K562 (cell line): ENCODE results near the gene RPS6KA2. TPM values are rescaled to one million over a fixed set of nuclear protein-coding genes. Genes with fewer than 3 reads are reported as not detected.
A peak's percentile ranks its signal among the peaks of the same experiment; 100 is the strongest.

Experiments
- ATF1 ChIP-seq, 2 experiments: fragments of 450-650 bp in 1 of 2; IDR thresholded peaks; 2 replicates each; pipeline ENCODE4 v1.6.1; 2016; ENCODE audit warnings: missing compliant biosample characterization in 1 of 2, missing genetic modification characterization in 1 of 2
- ATF3 ChIP-seq, 2 experiments: fragments of 450-650 bp in 1 of 2; sonication (generic) in 1 of 2; formaldehyde crosslinking in 1 of 2; IDR thresholded peaks in 1 of 2; conservative IDR thresholded peaks in 1 of 2; 2 replicates each; pipeline versions ENCODE4 v1.6.1 to v1.8.1; 2016 to 2023; ENCODE audit warnings: mild to moderate bottlenecking in 2 of 2, moderate library complexity in 2 of 2, inconsistent platforms in 1 of 2, missing genetic modification reagents in 1 of 2
- BMI1 ChIP-seq: fragments of 150-350 bp; IDR thresholded peaks from 2 replicates; pipeline ENCODE4 v1.6.1; 2014; ENCODE audit warnings: low read length
- ELF2 ChIP-seq: fragments of 250-450 bp; sonication (Bioruptor Pico); IDR thresholded peaks from 2 replicates; pipeline ENCODE4 v1.5.0; 2021; ENCODE audit warnings: mild to moderate bottlenecking
- FOSL1 ChIP-seq: fragments of 200-800 bp; sonication (Bioruptor generic); conservative IDR thresholded peaks from 2 replicates; pipeline ENCODE4 v1.6.1; 2016; ENCODE audit warnings: missing genetic modification characterization, missing compliant biosample characterization
- HDAC3 ChIP-seq: fragments of 450-650 bp; IDR thresholded peaks from 2 replicates; pipeline ENCODE4 v1.6.1; 2018; ENCODE audit warnings: borderline replicate concordance, mild to moderate bottlenecking, moderate library complexity; ENCODE audit not compliant: partially characterized antibody
- JUN ChIP-seq, 2 experiments: sonication (generic) in 1 of 2; formaldehyde crosslinking in 1 of 2; IDR thresholded peaks; 2 replicates each; pipeline versions ENCODE4 v1.6.1 to v1.8.0; 2012 to 2022; ENCODE audit warnings: borderline replicate concordance in 2 of 2, mild to moderate bottlenecking in 2 of 2, improper control_type of control experiment in 1 of 2, low read depth in 1 of 2, low read length in 1 of 2, missing genetic modification reagents in 1 of 2
- JUND ChIP-seq, 2 experiments: IDR thresholded peaks; 2 replicates in 1 of 2; 3 replicates in 1 of 2; pipeline ENCODE4 v1.6.1; 2011; ENCODE audit warnings: borderline replicate concordance in 2 of 2, low read depth in 2 of 2, low read length in 2 of 2, improper control_type of control experiment in 1 of 2, missing biosample characterization in 1 of 2, missing genetic modification characterization in 1 of 2, missing genetic modification reagents in 1 of 2
- MECOM ChIP-seq: fragments of 250-450 bp; sonication (Bioruptor Pico); IDR thresholded peaks from 2 replicates; pipeline ENCODE4 v1.8.0; 2022; ENCODE audit warnings: inconsistent platforms
- PCBP2 ChIP-seq: fragments of 200-400 bp; formaldehyde crosslinking; IDR thresholded peaks from 2 replicates; pipeline ENCODE4 v1.6.1; 2018; ENCODE audit warnings: low read length, low read depth, mild to moderate bottlenecking, moderate library complexity; ENCODE audit not compliant: poor library complexity, severe bottlenecking
- ZNF165 ChIP-seq: fragments of 250-450 bp; sonication (Bioruptor Pico); IDR thresholded peaks from 2 replicates; pipeline ENCODE4 v1.4.0; 2020; ENCODE audit warnings: borderline replicate concordance
- polyA plus RNA-seq, 8 experiments: library from polyadenylated mRNA; depleted of rRNA in 4 of 8; stranded (reverse) in 5 of 8; unstranded in 3 of 8; fragments of >200 nt; fragmentation: Nextera tagmentation in 2 of 8; fragmentation: Illumina TruSeq in 1 of 8; extraction: Ambion mirVana in 2 of 8; extraction: Trizol in 1 of 8; gene quantifications; 2 replicates each; pipeline versions ENCODE4 v1.2.1 to v1.2.3, GENCODE V29; 2011 to 2014; ENCODE audit warnings: inconsistent platforms in 1 of 8, missing spikeins in 1 of 8
- total RNA-seq, 7 experiments: library from RNA; depleted of rRNA in 6 of 7; stranded (reverse); fragments of >200 nt in 6 of 7; fragmentation: Illumina TruSeq in 2 of 7; extraction: Trizol in 2 of 7; gene quantifications; 2 replicates each; pipeline versions ENCODE4 v1.2.1 to v1.2.3, GENCODE V29; 2011 to 2021; ENCODE audit warnings: low replicate concordance in 1 of 7
- TF ChIP-seq, protein P1 (sequence below): fragments of 250-450 bp; sonication (Bioruptor Pico); IDR thresholded peaks from 2 replicates; pipeline ENCODE4 v1.5.0; 2021
- TF ChIP-seq, protein P2 (sequence below): fragments of 250-450 bp; sonication (Bioruptor Pico); IDR thresholded peaks from 2 replicates; pipeline ENCODE4 v1.4.0; 2020; ENCODE audit warnings: mild to moderate bottlenecking, moderate library complexity, borderline replicate concordance
- TF ChIP-seq, protein P3 (sequence below): sonication (generic); formaldehyde crosslinking; IDR thresholded peaks from 2 replicates; pipeline ENCODE4 v1.8.1; 2023; ENCODE audit warnings: mild to moderate bottlenecking, missing genetic modification reagents

Gene RPS6KA2
- total and polyA plus RNA-seq, 9 of the 15 experiments (the other 6 are each of a cell fraction or from before 2014, with no cell fraction given): 0.29 to 1.00 (median 0.53) TPM

DNA sequence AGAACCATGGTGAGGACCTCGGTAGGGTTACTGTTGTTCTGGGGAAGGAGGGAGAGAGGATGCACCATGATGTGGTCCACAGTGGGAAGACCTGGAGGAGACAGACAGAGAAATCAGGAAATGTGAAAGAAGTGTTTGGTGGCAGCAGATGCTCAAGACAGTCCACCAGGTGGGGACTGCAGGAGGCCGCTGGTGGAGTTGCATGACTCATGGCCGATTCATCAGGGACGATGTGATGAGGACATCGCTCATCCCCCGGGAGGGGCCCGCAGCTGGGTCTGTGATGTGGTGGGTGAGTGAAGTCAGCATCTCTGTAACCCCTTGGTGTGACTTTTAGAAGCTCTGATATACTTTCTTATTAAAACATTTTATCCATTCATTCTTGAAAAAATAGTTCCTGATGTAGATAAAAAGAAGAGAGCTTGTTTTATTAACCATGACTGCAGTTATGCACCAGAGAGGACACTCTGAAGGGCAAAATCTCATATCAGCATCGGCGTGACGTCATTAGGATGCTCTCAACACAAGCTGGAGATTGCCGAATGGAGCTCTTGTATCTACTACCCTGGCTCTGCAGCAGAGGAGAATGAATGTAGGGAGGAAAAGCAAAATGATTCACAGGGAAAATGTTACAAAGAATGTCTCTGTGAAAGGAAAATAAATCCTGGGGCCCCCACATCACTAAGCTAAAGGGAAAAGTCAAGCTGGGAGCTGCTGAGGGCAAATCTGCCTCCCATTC lies 111.8 kb downstream of the RPS6KA2 start (continued):
- TF ChIP-seq HDAC3 (no peak), BMI1 (no peak), ATF1 (CRISPR knock-in tag; IDR thresholded peaks at IDR 0.05) (no peak), ATF1 (tag; IDR thresholded peaks at IDR 0.05) (peak; percentile 32; the same call in 1 of the 2 replicates), PCBP2 (no peak), JUND (IDR thresholded peaks at IDR 0.05; ENCODE audit: borderline replicate concordance, low read depth, low read length) (peak; percentile 49; the same call in 1 of the 2 replicates), JUND (tag; IDR thresholded peaks at IDR 0.05; ENCODE audit: borderline replicate concordance, low read depth, low read length) (no peak), ZNF165 (CRISPR knock-in tag) (no peak), JUN (IDR thresholded peaks at IDR 0.05; ENCODE audit: borderline replicate concordance, low read depth, low read length) (peak; percentile 35; the same call in 1 of the 2 replicates), JUN (CRISPR knock-in tag; IDR thresholded peaks at IDR 0.05; ENCODE audit: borderline replicate concordance) (no peak), FOSL1 (tag) (peak; percentile 68), MECOM (CRISPR knock-in tag) (no peak), ELF2 (CRISPR knock-in tag) (no peak), ATF3 (IDR thresholded peaks at IDR 0.05) (peak; percentile 62), ATF3 (CRISPR knock-in tag; conservative IDR thresholded peaks at IDR 0.05) (no peak)
- TF ChIP-seq, protein P1, sequence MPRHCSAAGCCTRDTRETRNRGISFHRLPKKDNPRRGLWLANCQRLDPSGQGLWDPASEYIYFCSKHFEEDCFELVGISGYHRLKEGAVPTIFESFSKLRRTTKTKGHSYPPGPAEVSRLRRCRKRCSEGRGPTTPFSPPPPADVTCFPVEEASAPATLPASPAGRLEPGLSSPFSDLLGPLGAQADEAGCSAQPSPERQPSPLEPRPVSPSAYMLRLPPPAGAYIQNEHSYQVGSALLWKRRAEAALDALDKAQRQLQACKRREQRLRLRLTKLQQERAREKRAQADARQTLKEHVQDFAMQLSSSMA (CRISPR knock-in tag): no peak
- TF ChIP-seq, protein P2, sequence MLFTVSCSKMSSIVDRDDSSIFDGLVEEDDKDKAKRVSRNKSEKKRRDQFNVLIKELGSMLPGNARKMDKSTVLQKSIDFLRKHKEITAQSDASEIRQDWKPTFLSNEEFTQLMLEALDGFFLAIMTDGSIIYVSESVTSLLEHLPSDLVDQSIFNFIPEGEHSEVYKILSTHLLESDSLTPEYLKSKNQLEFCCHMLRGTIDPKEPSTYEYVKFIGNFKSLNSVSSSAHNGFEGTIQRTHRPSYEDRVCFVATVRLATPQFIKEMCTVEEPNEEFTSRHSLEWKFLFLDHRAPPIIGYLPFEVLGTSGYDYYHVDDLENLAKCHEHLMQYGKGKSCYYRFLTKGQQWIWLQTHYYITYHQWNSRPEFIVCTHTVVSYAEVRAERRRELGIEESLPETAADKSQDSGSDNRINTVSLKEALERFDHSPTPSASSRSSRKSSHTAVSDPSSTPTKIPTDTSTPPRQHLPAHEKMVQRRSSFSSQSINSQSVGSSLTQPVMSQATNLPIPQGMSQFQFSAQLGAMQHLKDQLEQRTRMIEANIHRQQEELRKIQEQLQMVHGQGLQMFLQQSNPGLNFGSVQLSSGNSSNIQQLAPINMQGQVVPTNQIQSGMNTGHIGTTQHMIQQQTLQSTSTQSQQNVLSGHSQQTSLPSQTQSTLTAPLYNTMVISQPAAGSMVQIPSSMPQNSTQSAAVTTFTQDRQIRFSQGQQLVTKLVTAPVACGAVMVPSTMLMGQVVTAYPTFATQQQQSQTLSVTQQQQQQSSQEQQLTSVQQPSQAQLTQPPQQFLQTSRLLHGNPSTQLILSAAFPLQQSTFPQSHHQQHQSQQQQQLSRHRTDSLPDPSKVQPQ: no peak
- TF ChIP-seq, protein P3, sequence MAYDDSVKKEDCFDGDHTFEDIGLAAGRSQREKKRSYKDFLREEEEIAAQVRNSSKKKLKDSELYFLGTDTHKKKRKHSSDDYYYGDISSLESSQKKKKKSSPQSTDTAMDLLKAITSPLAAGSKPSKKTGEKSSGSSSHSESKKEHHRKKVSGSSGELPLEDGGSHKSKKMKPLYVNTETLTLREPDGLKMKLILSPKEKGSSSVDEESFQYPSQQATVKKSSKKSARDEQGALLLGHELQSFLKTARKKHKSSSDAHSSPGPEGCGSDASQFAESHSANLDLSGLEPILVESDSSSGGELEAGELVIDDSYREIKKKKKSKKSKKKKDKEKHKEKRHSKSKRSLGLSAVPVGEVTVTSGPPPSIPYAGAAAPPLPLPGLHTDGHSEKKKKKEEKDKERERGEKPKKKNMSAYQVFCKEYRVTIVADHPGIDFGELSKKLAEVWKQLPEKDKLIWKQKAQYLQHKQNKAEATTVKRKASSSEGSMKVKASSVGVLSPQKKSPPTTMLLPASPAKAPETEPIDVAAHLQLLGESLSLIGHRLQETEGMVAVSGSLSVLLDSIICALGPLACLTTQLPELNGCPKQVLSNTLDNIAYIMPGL: no peak
- TF ChIP-seq, all 486 proteins: peak for 6
